Neural progenitor cell (in vitro differentiated cells): Measurements from ENCODE around the gene FAM114A2.

Experiments
- CTCF ChIP-seq: fragments of 200-600 bp; sonication (generic); IDR thresholded peaks from 2 replicates; pipeline ENCODE4 v1.5.1; 2017; ENCODE audit warnings: antibody characterized with exemption, mild to moderate bottlenecking
- EZH2 ChIP-seq: fragments of 200-600 bp; sonication (generic); IDR thresholded peaks from 2 replicates; pipeline ENCODE4 v1.6.1; 2017; ENCODE audit warnings: antibody characterized with exemption, mild to moderate bottlenecking, moderate library complexity
- EZH2phosphoT487 ChIP-seq: fragments of 200-600 bp; sonication (generic); IDR thresholded peaks from 2 replicates; pipeline ENCODE4 v1.6.1; 2017; ENCODE audit warnings: antibody characterized with exemption

DNA sequence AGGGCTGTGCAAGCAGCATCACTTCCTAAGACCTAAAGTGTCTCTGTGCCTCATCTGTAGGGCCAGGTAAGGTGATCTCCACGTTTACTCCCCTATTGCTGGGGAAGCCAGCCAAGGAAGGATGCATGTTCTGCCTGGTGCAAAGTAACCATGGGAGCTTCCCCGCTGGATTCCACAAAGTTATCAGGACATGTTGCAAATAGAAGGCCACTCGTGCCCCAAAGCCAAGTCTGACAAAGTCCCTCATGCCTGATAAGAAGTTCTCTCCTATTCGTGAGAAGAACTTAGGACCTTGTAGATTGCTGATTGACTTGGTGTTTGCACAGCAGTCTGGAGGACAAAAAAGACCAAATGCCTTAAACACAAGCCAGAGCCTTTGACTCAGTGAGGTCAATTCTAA is 81.5 kb downstream of the FAM114A2 start:
- TF ChIP-seq EZH2 (no peak), CTCF (no peak), EZH2phosphoT487 (no peak)
